Keratinocyte (primary cell): ENCODE measurements around the gene GAMT. TPM values are rescaled to one million over a fixed set of nuclear protein-coding genes. Genes with fewer than 3 reads are reported as not detected.

Source experiments
- DNase-seq: peaks from one replicate; pipeline ENCODE4 v3.0.0-alpha.2; 2011; ENCODE audit warnings: low read depth, missing footprints, low spot score
- FAIRE-seq: peaks from 2 replicates; lab custom pipeline; 2011; peaks lifted over from hg19 to GRCh38; lab: Jason Lieb, UNC
- H2AFZ ChIP-seq: 2 replicates; pipeline ENCODE4 v1.6.0; 2012; ENCODE audit warnings: low read length, control low read depth, inconsistent platforms; ENCODE audit not compliant: control insufficient read depth
- H3K27ac ChIP-seq: 2 replicates; pipeline ENCODE4 v1.5.1; 2011; ENCODE audit warnings: low read length; ENCODE audit not compliant: control insufficient read depth, insufficient read depth
- H3K27me3 ChIP-seq: 3 replicates; pipeline ENCODE4 v1.6.0; 2011; ENCODE audit warnings: low read length; ENCODE audit not compliant: control insufficient read depth, insufficient read depth; ENCODE audit errors: extremely low read depth
- H3K36me3 ChIP-seq, 2 experiments: 2 replicates in 1 of 2; 3 replicates in 1 of 2; pipeline ENCODE4 v1.5.1; 2011; ENCODE audit warnings: low read length in 2 of 2, mild to moderate bottlenecking in 1 of 2; ENCODE audit not compliant: control insufficient read depth in 2 of 2, insufficient read depth in 2 of 2; ENCODE audit errors: extremely low read depth in 1 of 2
- H3K4me1 ChIP-seq: 3 replicates; pipeline ENCODE4 v1.5.1; 2011; ENCODE audit warnings: low read length; ENCODE audit not compliant: control insufficient read depth, insufficient read depth; ENCODE audit errors: extremely low read depth
- H3K4me2 ChIP-seq: 3 replicates; pipeline ENCODE4 v1.6.0; 2011; ENCODE audit warnings: low read depth, low read length; ENCODE audit not compliant: control insufficient read depth, insufficient read depth; ENCODE audit errors: extremely low read depth
- H3K4me3 ChIP-seq, 3 experiments: fragments of 200-600 bp in 1 of 3; sonication (generic) in 1 of 3; 2 replicates in 2 of 3; 3 replicates in 1 of 3; pipeline ENCODE4 v1.5.1; 2011 to 2016; ENCODE audit warnings: low read length in 3 of 3, mild to moderate bottlenecking in 3 of 3, control low read depth in 2 of 3, inconsistent platforms in 1 of 3, low read depth in 1 of 3, mixed read lengths in 1 of 3, mixed run types in 1 of 3, moderate library complexity in 1 of 3; ENCODE audit not compliant: control insufficient read depth in 2 of 3, insufficient read depth in 2 of 3; ENCODE audit errors: extremely low read depth in 1 of 3
- H3K79me2 ChIP-seq: 2 replicates; pipeline ENCODE4 v1.6.0; 2012; ENCODE audit warnings: low read length; ENCODE audit not compliant: control insufficient read depth, insufficient read depth
- H3K9ac ChIP-seq: 3 replicates; pipeline ENCODE4 v1.6.0; 2011; ENCODE audit warnings: low read length; ENCODE audit not compliant: control insufficient read depth, insufficient read depth; ENCODE audit errors: extremely low read depth
- H3K9me1 ChIP-seq: 3 replicates; pipeline ENCODE4 v1.6.0; 2011; ENCODE audit warnings: low read length; ENCODE audit not compliant: control insufficient read depth, insufficient read depth; ENCODE audit errors: extremely low read depth
- H3K9me3 ChIP-seq: 2 replicates; pipeline ENCODE4 v1.5.1; 2012; ENCODE audit warnings: low read depth, low read length; ENCODE audit not compliant: control insufficient read depth
- H4K20me1 ChIP-seq: 3 replicates; pipeline ENCODE4 v1.6.0; 2011; ENCODE audit warnings: low read length; ENCODE audit not compliant: control insufficient read depth, insufficient read depth; ENCODE audit errors: extremely low read depth
- CTCF ChIP-seq, 3 experiments: IDR thresholded peaks in 1 of 3; conservative IDR thresholded peaks in 1 of 3; optimal IDR thresholded peaks in 1 of 3; 2 replicates in 2 of 3; 3 replicates in 1 of 3; pipeline versions ENCODE3 to v1.5.1; 2011; ENCODE audit warnings: low read length in 3 of 3, mild to moderate bottlenecking in 3 of 3, moderate library complexity in 2 of 3, control low read depth in 1 of 3, inconsistent platforms in 1 of 3; ENCODE audit not compliant: insufficient read depth in 2 of 3; ENCODE audit errors: extremely low read depth in 1 of 3
- EZH2 ChIP-seq: IDR thresholded peaks from one replicate; pipeline ENCODE4 v1.6.1; 2012; ENCODE audit warnings: inconsistent platforms, mild to moderate bottlenecking, low read length, moderate library complexity
- dilution Hi-C: fragments of 300-500 bp; cut with MboI; formaldehyde crosslinking; loops from one replicate; pipeline ENCODE4 v1.7.0; 2020; ENCODE audit warnings: low sequenced_read_pairs; ENCODE audit not compliant: extremely low pct_ligation_motif_present
- polyA plus RNA-seq, 5 experiments: library from polyadenylated mRNA; depleted of rRNA in 3 of 5; stranded (reverse) in 3 of 5; stranded (forward) in 1 of 5; unstranded in 1 of 5; fragments of >200 nt; gene quantifications; 1 replicate in 1 of 5; 2 replicates in 3 of 5; 3 replicates in 1 of 5; pipeline versions ENCODE4 v1.2.1 to v1.2.3, GENCODE V29; 2011 to 2012; ENCODE audit warnings: missing spikeins in 2 of 5, low read depth in 1 of 5, low replicate concordance in 1 of 5

Gene GAMT
- polyA plus RNA-seq, 1 donor (not counting 4 experiments of a cell fraction or from before 2014, with no cell fraction given): 5.7 TPM

GRCh38 chr19:1445185-1445931 is 44.0 kb upstream of the GAMT start:
- Histone ChIP-seq H4K20me1 (peaks cover 17% of the 10 kb centered on the region), H3K4me2 (peak overlapping the region; percentile 56), H3K4me1 (peaks cover 13% of the 10 kb centered on the region), H3K27ac (no peak overlapping the region), H3K36me3 (peaks cover 18 to 24% of the 10 kb centered on the region in 2 experiments), H3K4me3 (no peak overlapping the region), H2AFZ (no peak overlapping the region), H3K9me3 (no peaks in the 10 kb centered on the region), H3K27me3 (peaks cover 47% of the 10 kb centered on the region), H3K9me1 (peaks cover 3% of the 10 kb centered on the region), H3K9ac (no peak overlapping the region), H3K79me2 (peaks cover 16% of the 10 kb centered on the region)
- no peak for FAIRE-seq
- dilution Hi-C loops: no loop called here
- DNase-seq: no peak
- TF ChIP-seq EZH2: peak; percentile 69
- peak; percentile 65 to 89 (median 76) for TF ChIP-seq CTCF (optimal IDR thresholded peaks at IDR 0.05 in 1 of 3, IDR thresholded peaks at IDR 0.05 in 1 of 3, conservative IDR thresholded peaks at IDR 0.05 in 1 of 3; ENCODE audit: extremely low read depth in 1 of 3, insufficient read depth in 2 of 3, low read length in 3 of 3)

- TF ChIP-seq CTCF (optimal IDR thresholded peaks at IDR 0.05 in 1 of 3, IDR thresholded peaks at IDR 0.05 in 1 of 3, conservative IDR thresholded peaks at IDR 0.05 in 1 of 3; ENCODE audit: extremely low read depth in 1 of 3, insufficient read depth in 2 of 3, low read length in 3 of 3) (no peak), EZH2 (no peak)
- no peak for FAIRE-seq
- no peak overlapping the region for H3K4me2 ChIP-seq
- H3K4me3 ChIP-seq: no peak overlapping the region
- peaks cover 18% of the 10 kb centered on the region for H3K4me1 ChIP-seq
- H3K9ac ChIP-seq: no peak overlapping the region
- dilution Hi-C loops: no loop called here
- H2AFZ ChIP-seq: no peak overlapping the region
- H4K20me1 ChIP-seq: peaks cover 25% of the 10 kb centered on the region
- H3K27me3 ChIP-seq: peaks cover 14% of the 10 kb centered on the region
- H3K79me2 ChIP-seq: peaks cover 38% of the 10 kb centered on the region
- H3K27ac ChIP-seq: no peak overlapping the region
- peaks cover 25 to 31% of the 10 kb centered on the region in 2 experiments for H3K36me3 ChIP-seq
- peaks cover 3% of the 10 kb centered on the region for H3K9me1 ChIP-seq
- no peak for DNase-seq
- H3K9me3 ChIP-seq: no peaks in the 10 kb centered on the region
These were observed 40.5 kb upstream of the GAMT start for GRCh38 chr19:1441677-1442438.
